ENCODE results near the gene SEC11C.
A peak's percentile ranks its signal among the peaks of the same experiment; 100 is the strongest.

SEC11C gene

GRCh38 chr18:59197636-59198035, 58.0 kb downstream of the SEC11C start:
- no peak overlapping the region for H2AK5ac ChIP-seq (ENCODE audit: low read length, severe bottlenecking)
- H3K18ac ChIP-seq (ENCODE audit: low read depth in 1 of 2, low read length in 2 of 2) = no peak overlapping the region
- H2BK12ac ChIP-seq (ENCODE audit: low read length in 2 of 2) = no peak overlapping the region
- no peak overlapping the region for H3K14ac ChIP-seq (ENCODE audit: low read length in 2 of 2)
- H3K23ac ChIP-seq (ENCODE audit: low read length in 2 of 2) = no peak overlapping the region
- H2AFZ ChIP-seq (ENCODE audit: low read depth, low read length) = no peak overlapping the region
- no peak overlapping the region for H2BK120ac ChIP-seq (ENCODE audit: low read depth, low read length)
- no peak overlapping the region for H3K27ac ChIP-seq (ENCODE audit: low read length, poor library complexity, severe bottlenecking)
- no peak overlapping the region for H2BK5ac ChIP-seq (ENCODE audit: low read depth, low read length, poor library complexity, severe bottlenecking)
- 28% methylated on average over 2 of the region's 2 CpGs for WGBS
- no peaks in the 10 kb centered on the region for H3K36me3 ChIP-seq (ENCODE audit: control insufficient read depth in 1 of 2, insufficient read depth in 2 of 2, low read depth in 1 of 2, low read length in 2 of 2)
- no peaks in the 10 kb centered on the region for H3K4me1 ChIP-seq (ENCODE audit: control insufficient read depth, insufficient read depth, low read depth, low read length)
- H3K9me3 ChIP-seq (ENCODE audit: control insufficient read depth, low read length) = no peaks in the 10 kb centered on the region
- no peak for DNase-seq
- no peak overlapping the region for H3K9ac ChIP-seq (ENCODE audit: low read length)
- H4K8ac ChIP-seq (ENCODE audit: low read length) = no peak overlapping the region
- H3K4me3 ChIP-seq (ENCODE audit: insufficient read depth in 1 of 2, low read depth in 1 of 2, low read length in 2 of 2) = no peak overlapping the region
- H2BK15ac ChIP-seq (ENCODE audit: low read depth, poor library complexity, severe bottlenecking) = no peak overlapping the region
- H4K91ac ChIP-seq (ENCODE audit: low read length) = no peak overlapping the region
- H3K27me3 ChIP-seq (ENCODE audit: control insufficient read depth in 1 of 2, insufficient read depth in 1 of 2, low read length in 2 of 2) = peaks cover 37 to 42% of the 10 kb centered on the region in 2 experiments
- no peaks in the 10 kb centered on the region for H3K79me1 ChIP-seq (replicated peaks; ENCODE audit: low read length, poor library complexity, severe bottlenecking)
- H3K4me2 ChIP-seq (ENCODE audit: low read length, poor library complexity, severe bottlenecking) = no peak overlapping the region
- no peak overlapping the region for H3K4ac ChIP-seq (ENCODE audit: low read depth in 1 of 2, low read length in 2 of 2)

GRCh38 chr18:59198215-59198614, 58.5 kb downstream of the SEC11C start:
- 93% methylated on average over 5 of the region's 6 CpGs for WGBS
- no peak overlapping the region for H3K4me2 ChIP-seq (ENCODE audit: low read length, poor library complexity, severe bottlenecking)
- no peaks in the 10 kb centered on the region for H3K9me3 ChIP-seq (ENCODE audit: control insufficient read depth, low read length)
- H2BK5ac ChIP-seq (ENCODE audit: low read depth, low read length, poor library complexity, severe bottlenecking) = no peak overlapping the region
- no peak overlapping the region for H3K4ac ChIP-seq (ENCODE audit: low read depth in 1 of 2, low read length in 2 of 2)
- H3K9ac ChIP-seq (ENCODE audit: low read length) = no peak overlapping the region
- no peak overlapping the region for H4K91ac ChIP-seq (ENCODE audit: low read length)
- H2BK120ac ChIP-seq (ENCODE audit: low read depth, low read length) = no peak overlapping the region
- no peak overlapping the region for H3K14ac ChIP-seq (ENCODE audit: low read length in 2 of 2)
- H2AFZ ChIP-seq (ENCODE audit: low read depth, low read length) = no peak overlapping the region
- H2BK12ac ChIP-seq (ENCODE audit: low read length in 2 of 2) = no peak overlapping the region
- no peak for DNase-seq
- H3K18ac ChIP-seq (ENCODE audit: low read depth in 1 of 2, low read length in 2 of 2) = no peak overlapping the region
- H3K23ac ChIP-seq (ENCODE audit: low read length in 2 of 2) = no peak overlapping the region
- H2AK5ac ChIP-seq (ENCODE audit: low read length, severe bottlenecking) = no peak overlapping the region
- no peaks in the 10 kb centered on the region for H3K4me1 ChIP-seq (ENCODE audit: control insufficient read depth, insufficient read depth, low read depth, low read length)
- no peak overlapping the region for H4K8ac ChIP-seq (ENCODE audit: low read length)
- no peak overlapping the region for H3K27ac ChIP-seq (ENCODE audit: low read length, poor library complexity, severe bottlenecking)
- H2BK15ac ChIP-seq (ENCODE audit: low read depth, poor library complexity, severe bottlenecking) = peak overlapping the region; percentile 40
- no peaks in the 10 kb centered on the region for H3K79me1 ChIP-seq (replicated peaks; ENCODE audit: low read length, poor library complexity, severe bottlenecking)
- no peaks in the 10 kb centered on the region for H3K36me3 ChIP-seq (ENCODE audit: control insufficient read depth in 1 of 2, insufficient read depth in 2 of 2, low read depth in 1 of 2, low read length in 2 of 2)
- H3K4me3 ChIP-seq (ENCODE audit: insufficient read depth in 1 of 2, low read depth in 1 of 2, low read length in 2 of 2) = no peak overlapping the region
- peaks cover 37 to 46% of the 10 kb centered on the region in 2 experiments for H3K27me3 ChIP-seq (ENCODE audit: control insufficient read depth in 1 of 2, insufficient read depth in 1 of 2, low read length in 2 of 2)

GRCh38 chr18:59200787-59201186, 61.1 kb downstream of the SEC11C start:
- WGBS = 43% methylated on average over 2 of the region's 3 CpGs
- H3K4me2 ChIP-seq (ENCODE audit: low read length, poor library complexity, severe bottlenecking) = no peak overlapping the region
- peaks cover 37 to 45% of the 10 kb centered on the region in 2 experiments for H3K27me3 ChIP-seq (ENCODE audit: control insufficient read depth in 1 of 2, insufficient read depth in 1 of 2, low read length in 2 of 2)
- no peak overlapping the region for H3K14ac ChIP-seq (ENCODE audit: low read length in 2 of 2)
- no peak overlapping the region for H2BK15ac ChIP-seq (ENCODE audit: low read depth, poor library complexity, severe bottlenecking)
- H3K4me1 ChIP-seq (ENCODE audit: control insufficient read depth, insufficient read depth, low read depth, low read length) = no peaks in the 10 kb centered on the region
- no peak overlapping the region for H4K91ac ChIP-seq (ENCODE audit: low read length)
- no peak overlapping the region for H2BK5ac ChIP-seq (ENCODE audit: low read depth, low read length, poor library complexity, severe bottlenecking)
- H3K27ac ChIP-seq (ENCODE audit: low read length, poor library complexity, severe bottlenecking) = no peak overlapping the region
- H2BK120ac ChIP-seq (ENCODE audit: low read depth, low read length) = no peak overlapping the region
- no peak overlapping the region for H2BK12ac ChIP-seq (ENCODE audit: low read length in 2 of 2)
- no peak overlapping the region for H3K4ac ChIP-seq (ENCODE audit: low read depth in 1 of 2, low read length in 2 of 2)
- H2AFZ ChIP-seq (ENCODE audit: low read depth, low read length) = no peak overlapping the region
- no peaks in the 10 kb centered on the region for H3K79me1 ChIP-seq (replicated peaks; ENCODE audit: low read length, poor library complexity, severe bottlenecking)
- no peaks in the 10 kb centered on the region for H3K36me3 ChIP-seq (ENCODE audit: control insufficient read depth in 1 of 2, insufficient read depth in 2 of 2, low read depth in 1 of 2, low read length in 2 of 2)
- H4K8ac ChIP-seq (ENCODE audit: low read length) = no peak overlapping the region
- no peak overlapping the region for H3K4me3 ChIP-seq (ENCODE audit: insufficient read depth in 1 of 2, low read depth in 1 of 2, low read length in 2 of 2)
- H3K23ac ChIP-seq (ENCODE audit: low read length in 2 of 2) = no peak overlapping the region
- H3K9ac ChIP-seq (ENCODE audit: low read length) = no peak overlapping the region
- H3K18ac ChIP-seq (ENCODE audit: low read depth in 1 of 2, low read length in 2 of 2) = no peak overlapping the region
- H2AK5ac ChIP-seq (ENCODE audit: low read length, severe bottlenecking) = no peak overlapping the region
- H3K9me3 ChIP-seq (ENCODE audit: control insufficient read depth, low read length) = no peaks in the 10 kb centered on the region
- DNase-seq = no peak

GRCh38 chr18:59202258-59202820, 62.7 kb downstream of the SEC11C start:
- Histone ChIP-seq H2BK120ac (ENCODE audit: low read depth, low read length) (no peak overlapping the region), H3K14ac (ENCODE audit: low read length in 2 of 2) (no peak overlapping the region), H2BK15ac (ENCODE audit: low read depth, poor library complexity, severe bottlenecking) (no peak overlapping the region), H4K91ac (ENCODE audit: low read length) (no peak overlapping the region), H3K27me3 (ENCODE audit: control insufficient read depth in 1 of 2, insufficient read depth in 1 of 2, low read length in 2 of 2) (peaks cover 41 to 47% of the 10 kb centered on the region in 2 experiments), H2AFZ (ENCODE audit: low read depth, low read length) (no peak overlapping the region), H3K4ac (ENCODE audit: low read depth in 1 of 2, low read length in 2 of 2) (no peak overlapping the region), H3K23ac (ENCODE audit: low read length in 2 of 2) (no peak overlapping the region), H2AK5ac (ENCODE audit: low read length, severe bottlenecking) (no peak overlapping the region), H3K36me3 (ENCODE audit: control insufficient read depth in 1 of 2, insufficient read depth in 2 of 2, low read depth in 1 of 2, low read length in 2 of 2) (no peaks in the 10 kb centered on the region), H3K4me2 (ENCODE audit: low read length, poor library complexity, severe bottlenecking) (no peak overlapping the region), H3K9me3 (ENCODE audit: control insufficient read depth, low read length) (no peaks in the 10 kb centered on the region), H3K27ac (ENCODE audit: low read length, poor library complexity, severe bottlenecking) (no peak overlapping the region), H3K9ac (ENCODE audit: low read length) (no peak overlapping the region), H3K4me3 (ENCODE audit: insufficient read depth in 1 of 2, low read depth in 1 of 2, low read length in 2 of 2) (no peak overlapping the region), H2BK12ac (ENCODE audit: low read length in 2 of 2) (no peak overlapping the region), H3K18ac (ENCODE audit: low read depth in 1 of 2, low read length in 2 of 2) (no peak overlapping the region), H3K4me1 (ENCODE audit: control insufficient read depth, insufficient read depth, low read depth, low read length) (no peaks in the 10 kb centered on the region), H2BK5ac (ENCODE audit: low read depth, low read length, poor library complexity, severe bottlenecking) (no peak overlapping the region), H4K8ac (ENCODE audit: low read length) (no peak overlapping the region), H3K79me1 (replicated peaks; ENCODE audit: low read length, poor library complexity, severe bottlenecking) (no peaks in the 10 kb centered on the region)
- DNase-seq = no peak

Data from mesenchymal stem cell (in vitro differentiated cells and primary cell).